Loucy (cell line): ENCODE data around the gene KRT2.

ENCODE experiments used
- CTCF ChIP-seq: fragments of 200-600 bp; sonication (generic); conservative IDR thresholded peaks from 2 replicates; pipeline ENCODE4 v1.5.1; 2014; ENCODE audit warnings: mild to moderate bottlenecking, antibody characterized with exemption, low read length
- EZH2phosphoT487 ChIP-seq: fragments of 200-600 bp; IDR thresholded peaks from 2 replicates; pipeline ENCODE4 v1.6.1; 2018; ENCODE audit warnings: antibody characterized with exemption, mild to moderate bottlenecking, moderate library complexity, borderline replicate concordance

GRCh38 chr12:52628111-52628507, 23.9 kb downstream of the KRT2 start:
- TF ChIP-seq CTCF, result no peak
- no peak for TF ChIP-seq EZH2phosphoT487
